Astrocyte (in vitro differentiated cells and primary cell): ENCODE measurements around the gene KLHL17.

ENCODE experiments used
- CTCF ChIP-seq: IDR thresholded peaks from 2 replicates; pipeline ENCODE4 v1.5.1; 2011; ENCODE audit warnings: low read depth, mild to moderate bottlenecking, inconsistent platforms, low read length, moderate library complexity; ENCODE audit not compliant: insufficient read depth
- EZH2 ChIP-seq: IDR thresholded peaks from 2 replicates; pipeline ENCODE4 v1.6.1; 2012; ENCODE audit warnings: mild to moderate bottlenecking, low read length, inconsistent platforms; ENCODE audit not compliant: insufficient read depth

DNA sequence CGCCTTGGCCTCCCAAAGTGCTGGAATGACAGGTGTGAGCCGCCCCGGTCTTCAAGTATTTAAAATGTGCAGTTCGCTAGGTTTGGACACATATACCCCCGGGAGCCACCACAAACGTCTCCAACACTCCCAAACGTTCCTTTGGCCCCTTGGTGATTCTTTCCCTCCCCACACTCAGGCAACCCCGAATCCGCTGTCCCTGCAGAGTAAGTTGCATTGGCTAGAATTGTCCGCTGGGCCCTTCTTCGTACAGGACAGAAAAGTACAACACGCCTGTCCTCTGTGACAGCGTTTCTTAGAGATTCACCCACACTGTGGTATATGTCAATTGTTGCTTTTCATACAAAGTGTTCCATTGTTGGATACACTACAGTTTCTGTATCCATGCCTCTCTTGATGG lies 24.7 kb downstream of the KLHL17 start:
- TF ChIP-seq CTCF (no peak), EZH2 (no peak)
